RPMI8226 (cell line): ENCODE data around the gene LY86.
A peak's percentile ranks its signal among the peaks of the same experiment; 100 is the strongest.

Source experiments
- DNase-seq: peaks from one replicate; pipeline ENCODE4 v3.0.0-alpha.2; 2015

The LY86 gene

GRCh38 chr6:6624269-6624990 is 35.9 kb downstream of the LY86 start:
- no peak for DNase-seq

DNA sequence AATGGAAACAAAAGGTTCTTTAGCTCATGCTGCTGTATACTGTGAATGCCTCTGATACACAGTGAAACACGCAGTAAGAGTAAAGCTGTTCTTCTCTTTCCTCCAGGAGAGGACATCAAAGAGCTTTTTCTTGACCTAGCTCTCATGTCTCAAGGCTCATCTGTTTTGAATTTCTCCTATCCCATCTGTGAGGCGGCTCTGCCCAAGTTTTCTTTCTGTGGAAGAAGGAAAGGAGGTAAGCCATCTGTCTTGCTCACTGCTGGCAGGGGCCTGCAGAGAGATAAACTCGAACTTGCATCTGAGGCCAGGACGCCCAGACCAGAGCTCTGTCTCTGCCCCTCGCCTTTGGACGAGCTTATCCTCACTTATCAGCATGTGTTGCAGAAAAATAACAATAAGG is 37.7 kb downstream of the LY86 start:
- DNase-seq, result no peak

- DNase-seq, result no peak
Measured at GRCh38 chr6:6629402-6629801, 40.9 kb downstream of the LY86 start.

- no peak for DNase-seq
Measured at GRCh38 chr6:6631053-6631452, 42.5 kb downstream of the LY86 start.

DNA sequence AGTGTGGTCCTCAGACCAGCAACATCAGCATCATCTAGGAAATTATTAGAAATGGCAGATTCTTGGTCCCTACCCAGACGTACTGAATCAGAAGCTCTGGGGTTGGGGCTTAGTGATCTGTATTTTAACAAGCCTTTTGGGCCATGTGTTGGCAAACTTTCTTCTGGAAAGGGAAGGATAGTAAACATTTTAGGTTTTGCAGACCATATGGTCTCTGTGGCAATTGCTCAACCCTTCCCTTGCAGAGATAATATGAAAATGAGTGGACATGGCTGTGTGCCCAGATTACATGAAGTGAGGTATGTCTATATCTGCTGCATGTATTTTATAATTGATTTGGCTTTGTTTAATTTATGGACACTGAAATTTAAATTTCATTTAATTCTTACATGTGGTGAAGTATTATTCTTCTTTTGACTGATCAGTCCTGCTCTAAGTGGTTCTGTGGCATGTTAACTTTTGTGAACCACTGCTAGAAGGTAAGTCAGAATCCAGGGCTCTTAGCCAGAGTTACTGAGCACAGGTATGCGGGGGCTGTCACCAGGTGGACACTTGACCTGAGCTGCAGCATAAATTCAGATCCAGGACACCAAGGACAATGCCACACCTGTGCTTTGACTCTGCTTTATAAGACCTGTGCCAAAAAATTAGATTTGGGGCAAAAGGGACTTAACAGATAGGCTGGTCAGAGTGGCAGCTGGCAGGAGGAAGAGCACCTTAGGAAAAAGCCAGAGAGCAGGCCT is 43.2 kb downstream of the LY86 start:
- DNase-seq, result no peak

DNA sequence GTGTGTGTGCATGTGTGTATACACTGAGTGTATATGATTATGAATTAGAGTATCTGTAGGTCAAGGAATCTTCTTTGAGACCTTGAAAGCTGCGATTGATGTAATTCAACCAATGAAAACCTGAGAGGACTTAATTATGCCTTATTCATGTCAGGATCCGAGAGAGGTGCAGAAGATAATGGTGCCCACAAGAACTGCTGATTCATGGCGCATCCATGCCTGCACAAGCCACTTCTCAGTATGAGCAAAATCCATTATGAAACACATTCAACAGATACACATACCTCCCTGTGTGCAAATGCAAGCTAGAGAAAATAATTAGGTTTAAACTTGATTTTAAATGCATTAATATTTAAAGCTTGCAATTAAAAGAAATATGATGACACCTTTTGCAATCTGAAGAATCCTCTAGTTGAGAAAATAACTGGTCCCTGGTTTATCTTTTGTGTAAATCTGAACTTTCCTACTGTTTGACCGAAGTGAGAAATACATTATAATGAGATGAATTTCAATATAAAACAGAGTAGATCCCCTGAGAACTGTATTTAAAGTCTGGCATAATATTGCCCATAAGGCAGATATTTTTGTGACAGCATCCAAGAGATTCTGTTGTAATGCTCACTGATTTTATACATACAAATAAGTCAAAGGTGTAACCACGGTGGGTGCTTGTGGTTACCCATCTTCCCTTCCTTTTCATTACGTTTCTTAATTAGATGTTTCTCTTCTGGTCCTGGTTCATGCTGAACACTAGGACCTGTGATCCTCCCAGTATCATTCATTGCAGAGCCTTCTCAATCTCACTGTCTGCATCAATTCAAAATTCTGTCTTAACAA is 45.6 kb downstream of the LY86 start:
- DNase-seq, result no peak

DNA sequence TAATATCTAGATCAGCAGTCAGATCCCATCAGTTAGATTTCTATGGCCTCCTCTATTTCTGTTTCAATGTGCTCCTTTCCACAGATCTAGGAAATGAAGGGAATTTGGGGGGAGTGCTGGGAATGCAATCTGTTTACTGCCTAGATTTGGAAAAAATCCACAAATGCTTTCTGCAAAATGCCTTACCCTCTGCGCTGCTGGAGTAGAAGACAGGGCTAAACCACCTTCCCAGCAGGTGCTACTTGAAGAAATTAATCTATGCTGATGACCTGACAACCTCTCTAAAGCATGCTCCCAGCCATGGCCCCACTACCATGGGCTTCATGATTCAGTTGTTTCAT is 46.2 kb downstream of the LY86 start:
- no peak for DNase-seq

DNA sequence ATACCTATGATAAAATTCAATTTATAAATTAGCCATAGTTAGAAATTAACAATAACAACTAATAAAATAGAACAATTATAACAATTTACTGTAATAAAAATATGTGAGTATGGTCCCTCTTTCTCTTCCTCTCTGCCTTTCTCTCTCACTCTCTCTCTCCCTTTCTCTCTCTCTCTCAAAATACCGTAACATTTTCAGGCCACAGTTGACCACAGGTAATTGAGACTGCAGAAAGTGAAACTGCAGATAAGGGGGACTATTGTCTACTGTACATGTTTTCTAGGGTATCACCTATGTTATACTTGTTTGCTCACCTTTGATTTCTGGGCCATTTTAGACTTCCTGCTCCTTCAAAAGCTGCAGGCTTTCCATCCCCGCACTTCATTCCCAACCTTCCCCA is 46.8 kb downstream of the LY86 start:
- no peak for DNase-seq

DNA sequence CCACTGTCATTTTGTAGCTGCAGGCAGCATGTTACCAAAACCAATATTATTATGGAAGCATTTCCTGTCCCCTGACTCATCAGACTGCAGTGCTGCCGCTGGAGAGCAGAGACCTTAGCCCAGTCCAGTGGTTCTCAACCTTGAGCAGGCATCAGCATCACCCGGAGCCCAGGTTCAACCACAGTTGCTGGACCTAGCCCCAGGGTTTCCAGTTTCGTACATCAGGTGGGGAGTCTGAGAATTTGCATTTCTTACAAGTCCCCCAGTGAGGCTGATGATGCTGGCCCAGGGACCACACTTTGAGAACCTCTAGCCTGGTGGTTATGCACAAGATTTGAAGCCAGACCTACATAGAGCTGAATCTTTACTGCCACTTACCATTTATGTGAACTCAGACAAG is 47.3 kb downstream of the LY86 start:
- no peak for DNase-seq

- DNase-seq, result no peak
Measured at GRCh38 chr6:6639572-6639971, 51.1 kb downstream of the LY86 start.

DNA sequence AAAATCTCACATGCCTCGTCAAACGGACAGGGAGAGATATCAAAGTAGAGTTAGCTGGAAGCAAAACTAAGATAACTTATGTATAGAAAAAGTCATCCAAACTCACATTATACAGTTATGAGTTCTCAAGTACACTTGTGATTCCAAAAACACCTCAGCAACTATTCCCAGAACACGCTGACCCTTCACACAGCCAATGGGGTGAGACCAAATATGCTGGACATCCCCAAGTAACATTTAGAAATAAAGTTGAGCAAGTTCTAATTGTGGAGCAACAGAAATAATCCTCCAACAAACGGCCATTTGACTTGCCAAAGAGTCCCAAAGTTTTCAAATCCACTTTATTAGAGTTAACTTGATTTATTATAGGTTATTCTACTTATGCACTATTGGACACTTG is 52.4 kb downstream of the LY86 start:
- no peak for DNase-seq

DNA sequence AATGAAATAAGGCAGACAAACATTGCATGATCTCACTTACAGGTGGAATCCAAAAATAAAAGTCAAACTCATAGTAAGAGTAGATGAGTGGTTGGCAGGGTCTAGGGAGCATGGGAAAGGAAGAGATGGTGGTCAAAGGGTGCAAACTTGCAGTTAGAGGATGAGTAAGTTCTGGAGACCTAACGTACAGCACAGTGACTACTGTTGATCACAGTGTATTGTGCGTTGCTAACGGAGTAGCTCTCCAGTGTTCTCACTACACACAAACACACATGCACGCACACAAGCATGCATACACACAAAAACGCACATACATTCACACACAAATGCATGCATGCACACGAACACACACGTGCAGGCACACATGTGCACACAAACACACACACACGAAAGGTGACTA is 54.9 kb downstream of the LY86 start:
- no peak for DNase-seq

- no peak for DNase-seq
Measured at GRCh38 chr6:6645261-6645917, 56.9 kb downstream of the LY86 start.

- no peak for DNase-seq
Measured at GRCh38 chr6:6646384-6646783, 57.9 kb downstream of the LY86 start.

GRCh38 chr6:6646859-6647258 is 58.3 kb downstream of the LY86 start:
- peak; percentile 41 for DNase-seq

GRCh38 chr6:6648692-6649343 is 60.3 kb downstream of the LY86 start:
- DNase-seq, result no peak

- DNase-seq, result no peak
Measured at GRCh38 chr6:6649824-6650349, 61.4 kb downstream of the LY86 start.

GRCh38 chr6:6650839-6651238 is 62.3 kb downstream of the LY86 start:
- DNase-seq, result no peak

- DNase-seq, result no peak
Measured at GRCh38 chr6:6651335-6651734, 62.8 kb downstream of the LY86 start.

- DNase-seq, result no peak
Measured at GRCh38 chr6:6652932-6653331, 64.4 kb downstream of the LY86 start.

DNA sequence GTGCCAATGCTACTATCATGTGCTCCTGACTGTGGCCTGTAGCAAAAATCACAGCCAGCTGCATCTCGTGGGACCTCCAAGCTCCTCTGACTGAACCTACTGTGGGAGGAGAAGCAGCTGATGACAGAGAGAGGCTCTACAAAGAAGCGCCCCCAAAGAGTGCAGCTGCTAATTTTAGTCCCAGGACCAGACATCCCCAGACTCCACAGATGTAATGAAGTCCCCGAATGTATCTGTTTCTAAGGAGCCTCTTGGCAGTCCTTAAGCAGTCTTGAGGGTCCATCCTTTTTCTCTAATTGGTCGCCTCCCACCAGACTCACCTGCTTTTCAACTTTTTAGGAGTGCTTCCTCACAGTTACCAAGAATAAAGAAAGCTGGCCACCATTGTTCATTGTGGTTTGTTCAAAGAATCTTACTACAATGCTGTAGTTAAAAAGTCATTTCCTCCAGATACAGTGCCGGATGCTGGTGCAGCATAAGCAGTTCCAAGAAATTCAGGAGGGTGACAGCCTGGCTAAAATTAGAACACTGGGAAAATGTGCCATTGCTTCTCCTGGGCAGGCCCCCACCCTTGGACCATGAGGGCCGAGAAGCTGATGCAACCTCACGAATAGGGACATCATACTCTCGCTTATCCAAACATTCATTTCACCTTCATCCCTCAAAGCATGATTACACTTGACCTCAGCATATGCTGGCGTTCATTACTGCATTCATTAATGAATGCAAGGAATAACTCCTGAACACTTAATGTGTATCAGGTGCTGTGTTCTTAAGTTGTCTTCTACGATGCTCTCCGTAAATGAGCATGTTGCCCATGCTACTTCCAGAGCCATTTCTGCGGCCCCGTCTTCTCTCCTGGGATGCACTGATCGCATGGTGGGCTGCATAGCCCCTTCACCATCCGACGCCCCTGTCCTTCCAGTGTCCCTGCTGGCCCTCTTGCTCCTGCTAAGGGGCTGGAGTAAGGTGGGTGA is 66.4 kb downstream of the LY86 start:
- no peak for DNase-seq
